ENCODE data around the gene SGTA. TPM values are rescaled to one million over a fixed set of nuclear protein-coding genes. Genes with fewer than 3 reads are reported as not detected.
A peak's percentile ranks its signal among the peaks of the same experiment; 100 is the strongest.

Gene SGTA
- total and polyA plus RNA-seq, 4 donors = 16.7 to 38.4 (median 21.0) TPM

DNA sequence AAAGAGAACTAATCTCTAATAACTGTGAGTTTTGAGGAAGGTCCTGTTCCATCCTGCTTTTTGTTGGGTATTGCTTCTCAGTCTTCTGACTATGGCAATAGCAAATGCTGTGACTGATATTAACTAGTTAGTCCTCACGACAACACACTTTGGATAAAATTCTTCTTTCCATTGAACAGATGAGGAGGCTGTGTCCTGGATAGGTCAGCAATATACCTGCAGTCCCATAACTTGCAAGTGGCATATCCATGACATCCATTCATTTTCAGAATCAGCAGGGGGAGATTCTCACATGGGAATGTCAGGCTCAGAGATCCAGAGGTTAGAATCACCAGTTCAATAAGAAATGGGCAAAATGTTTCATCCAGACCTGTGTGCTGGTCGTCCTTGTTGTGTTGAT is 43.9 kb upstream of the SGTA start:
- 97% methylated on average over 2 of the region's 2 CpGs for WGBS
- Histone ChIP-seq H3K9me3 (ENCODE audit: control insufficient read depth in 4 of 4, low read length in 3 of 4) (peaks cover 3 to 28% (median 20%) of the 10 kb centered on the region in 4 donors), H3K27me3 (ENCODE audit: control insufficient read depth in 4 of 4, insufficient read depth in 4 of 4, low read length in 3 of 4) (no peaks in the 10 kb centered on the region), H3K36me3 (ENCODE audit: control insufficient read depth in 4 of 4, insufficient read depth in 3 of 4, low read depth in 1 of 4, low read length in 3 of 4) (peaks cover 0 to 33% (median 19%) of the 10 kb centered on the region in 4 donors), H3K9ac (ENCODE audit: low read depth in 1 of 2, low read length in 2 of 2) (no peak overlapping the region), H3K27ac (ENCODE audit: low read depth in 1 of 2, low read length in 2 of 2) (no peak overlapping the region), H3K4me3 (ENCODE audit: low read depth in 1 of 3, low read length in 3 of 3) (peak overlapping the region in 1 of 3 donors; percentile 19), H3K4me1 (ENCODE audit: control insufficient read depth in 4 of 4, insufficient read depth in 4 of 4, low read length in 3 of 4) (no peaks in the 10 kb centered on the region)
- no peak for DNase-seq (ENCODE audit: low spot score)
- TF ChIP-seq, protein P1, sequence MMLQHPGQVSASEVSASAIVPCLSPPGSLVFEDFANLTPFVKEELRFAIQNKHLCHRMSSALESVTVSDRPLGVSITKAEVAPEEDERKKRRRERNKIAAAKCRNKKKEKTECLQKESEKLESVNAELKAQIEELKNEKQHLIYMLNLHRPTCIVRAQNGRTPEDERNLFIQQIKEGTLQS (IDR thresholded peaks at IDR 0.05) = no peak
- TF ChIP-seq SP1 (IDR thresholded peaks at IDR 0.05) (no peak), NR2F2 (IDR thresholded peaks at IDR 0.05) (no peak), FOXA2 (IDR thresholded peaks at IDR 0.05) (no peak), TAF1 (conservative IDR thresholded peaks at IDR 0.05) (no peak), ZBTB33 (IDR thresholded peaks at IDR 0.05) (no peak), EGR1 (IDR thresholded peaks at IDR 0.05; ENCODE audit: low read depth in 2 of 2) (no peak), JUND (IDR thresholded peaks at IDR 0.05) (no peak), REST (IDR thresholded peaks at IDR 0.05) (no peak), HNF4G (IDR thresholded peaks at IDR 0.05) (no peak), RXRA (IDR thresholded peaks at IDR 0.05) (no peak), FOXA1 (IDR thresholded peaks at IDR 0.05) (no peak)
- TF ChIP-seq, protein P2, sequence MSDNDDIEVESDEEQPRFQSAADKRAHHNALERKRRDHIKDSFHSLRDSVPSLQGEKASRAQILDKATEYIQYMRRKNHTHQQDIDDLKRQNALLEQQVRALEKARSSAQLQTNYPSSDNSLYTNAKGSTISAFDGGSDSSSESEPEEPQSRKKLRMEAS (IDR thresholded peaks at IDR 0.05) = no peak
- TF ChIP-seq, protein P3, sequence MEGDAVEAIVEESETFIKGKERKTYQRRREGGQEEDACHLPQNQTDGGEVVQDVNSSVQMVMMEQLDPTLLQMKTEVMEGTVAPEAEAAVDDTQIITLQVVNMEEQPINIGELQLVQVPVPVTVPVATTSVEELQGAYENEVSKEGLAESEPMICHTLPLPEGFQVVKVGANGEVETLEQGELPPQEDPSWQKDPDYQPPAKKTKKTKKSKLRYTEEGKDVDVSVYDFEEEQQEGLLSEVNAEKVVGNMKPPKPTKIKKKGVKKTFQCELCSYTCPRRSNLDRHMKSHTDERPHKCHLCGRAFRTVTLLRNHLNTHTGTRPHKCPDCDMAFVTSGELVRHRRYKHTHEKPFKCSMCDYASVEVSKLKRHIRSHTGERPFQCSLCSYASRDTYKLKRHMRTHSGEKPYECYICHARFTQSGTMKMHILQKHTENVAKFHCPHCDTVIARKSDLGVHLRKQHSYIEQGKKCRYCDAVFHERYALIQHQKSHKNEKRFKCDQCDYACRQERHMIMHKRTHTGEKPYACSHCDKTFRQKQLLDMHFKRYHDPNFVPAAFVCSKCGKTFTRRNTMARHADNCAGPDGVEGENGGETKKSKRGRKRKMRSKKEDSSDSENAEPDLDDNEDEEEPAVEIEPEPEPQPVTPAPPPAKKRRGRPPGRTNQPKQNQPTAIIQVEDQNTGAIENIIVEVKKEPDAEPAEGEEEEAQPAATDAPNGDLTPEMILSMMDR (IDR thresholded peaks at IDR 0.05; ENCODE audit: low read depth, low read length, missing input control) = no peak

DNA sequence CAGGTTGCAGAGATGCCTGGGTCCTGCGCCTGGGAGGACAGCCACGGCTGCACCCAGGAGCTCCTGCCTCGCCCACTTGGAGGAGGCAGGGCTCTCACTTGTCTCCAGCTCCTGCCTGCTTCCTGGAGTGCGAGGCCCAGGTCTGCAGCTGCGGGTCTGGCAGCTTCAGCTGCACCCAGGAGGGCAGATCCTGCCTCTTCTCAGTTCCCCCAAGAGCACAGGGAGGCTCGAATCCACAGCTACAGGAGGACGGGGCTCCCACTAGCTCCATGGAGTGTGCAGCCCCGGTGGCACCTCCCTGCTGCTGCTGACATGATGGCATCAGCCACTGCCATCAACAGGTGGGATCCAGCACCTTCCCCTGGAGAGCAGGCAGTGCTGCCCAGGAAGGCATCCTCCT is 41.1 kb upstream of the SGTA start:
- no peaks in the 10 kb centered on the region for H3K27me3 ChIP-seq (ENCODE audit: control insufficient read depth in 4 of 4, insufficient read depth in 4 of 4, low read length in 3 of 4)
- 76% methylated on average over 8 of the region's 8 CpGs for WGBS
- H3K4me1 ChIP-seq (ENCODE audit: control insufficient read depth in 4 of 4, insufficient read depth in 4 of 4, low read length in 3 of 4) = peaks cover 0 to 12% (median 4%) of the 10 kb centered on the region in 4 donors
- DNase-seq (ENCODE audit: low spot score) = no peak
- no peak overlapping the region for H3K9ac ChIP-seq (ENCODE audit: low read depth in 1 of 2, low read length in 2 of 2)
- H3K4me3 ChIP-seq (ENCODE audit: low read depth in 1 of 3, low read length in 3 of 3) = no peak overlapping the region
- no peak overlapping the region for H3K27ac ChIP-seq (ENCODE audit: low read depth in 1 of 2, low read length in 2 of 2)
- H3K9me3 ChIP-seq (ENCODE audit: control insufficient read depth in 4 of 4, low read length in 3 of 4) = peaks cover 0 to 16% (median 14%) of the 10 kb centered on the region in 4 donors
- TF ChIP-seq EGR1 (IDR thresholded peaks at IDR 0.05; ENCODE audit: low read depth in 2 of 2) = no peak
- TF ChIP-seq JUND (IDR thresholded peaks at IDR 0.05) = no peak
- no peak for TF ChIP-seq REST (IDR thresholded peaks at IDR 0.05)
- H3K36me3 ChIP-seq (ENCODE audit: control insufficient read depth in 4 of 4, insufficient read depth in 3 of 4, low read depth in 1 of 4, low read length in 3 of 4) = peaks cover 0 to 33% (median 17%) of the 10 kb centered on the region in 4 donors
